Neural progenitor cell (in vitro differentiated cells): ENCODE results near the gene TTYH2. TPM values are rescaled to one million over a fixed set of nuclear protein-coding genes. Genes with fewer than 3 reads are reported as not detected.
A peak's percentile ranks its signal among the peaks of the same experiment; 100 is the strongest.

Experiments
- DNase-seq: peaks from one replicate; pipeline ENCODE4 v3.0.0-alpha.2; 2016; ENCODE audit warnings: low spot score
- H2AFZ ChIP-seq: fragments of 200-600 bp; sonication (generic); replicated peaks from 2 replicates; pipeline ENCODE4 v1.6.1; 2016; ENCODE audit warnings: antibody characterized with exemption
- H3F3A ChIP-seq: fragments of 200-600 bp; sonication (generic); 2 replicates; pipeline ENCODE4 v1.6.1; 2016; ENCODE audit warnings: antibody characterized with exemption, low read depth
- H3K27ac ChIP-seq: fragments of 200-600 bp; sonication (generic); 2 replicates; pipeline ENCODE4 v1.5.1; 2016; ENCODE audit warnings: mild to moderate bottlenecking
- H3K27me3 ChIP-seq: fragments of 200-600 bp; sonication (generic); 2 replicates; pipeline ENCODE4 v1.6.1; 2016; ENCODE audit warnings: mild to moderate bottlenecking, moderate library complexity
- H3K36me3 ChIP-seq: fragments of 200-600 bp; sonication (generic); 2 replicates; pipeline ENCODE4 v1.5.1; 2016
- H3K4me1 ChIP-seq: fragments of 200-600 bp; sonication (generic); 2 replicates; pipeline ENCODE4 v1.6.1; 2016; ENCODE audit warnings: mixed run types
- H3K4me2 ChIP-seq: fragments of 200-600 bp; sonication (generic); 2 replicates; pipeline ENCODE4 v1.6.1; 2016
- H3K4me3 ChIP-seq: fragments of 200-600 bp; sonication (generic); 2 replicates; pipeline ENCODE4 v1.5.1; 2016
- H3K79me2 ChIP-seq: fragments of 200-600 bp; sonication (generic); 2 replicates; pipeline ENCODE4 v1.6.1; 2016; ENCODE audit warnings: low read depth
- H3K9ac ChIP-seq: fragments of 200-600 bp; sonication (generic); 2 replicates; pipeline ENCODE4 v1.6.1; 2016
- H3K9me3 ChIP-seq: fragments of 200-600 bp; sonication (generic); 2 replicates; pipeline ENCODE4 v1.5.1; 2016; ENCODE audit warnings: low read depth
- H4K20me1 ChIP-seq: fragments of 200-600 bp; sonication (generic); 2 replicates; pipeline ENCODE4 v1.6.1; 2016; ENCODE audit warnings: low read depth
- H3K27ac Mint-ChIP-seq: 3 replicates; pipeline ENCODE4 v1.8.0; 2021; ENCODE audit warnings: mixed read lengths
- H3K27me3 Mint-ChIP-seq: 2 replicates; pipeline ENCODE4 v1.8.0; 2022; ENCODE audit warnings: low read depth, mild to moderate bottlenecking, inconsistent platforms, moderate library complexity, mixed read lengths; ENCODE audit not compliant: insufficient read depth
- H3K36me3 Mint-ChIP-seq: 3 replicates; pipeline ENCODE4 v1.8.0; 2021; ENCODE audit warnings: mixed read lengths
- H3K4me1 Mint-ChIP-seq: 3 replicates; pipeline ENCODE4 v1.8.0; 2021; ENCODE audit warnings: mixed read lengths
- H3K4me3 Mint-ChIP-seq: 3 replicates; pipeline ENCODE4 v1.8.0; 2021; ENCODE audit warnings: mild to moderate bottlenecking, moderate library complexity, mixed read lengths
- H3K9me3 Mint-ChIP-seq: 3 replicates; pipeline ENCODE4 v1.8.0; 2020; ENCODE audit warnings: mixed read lengths
- CTCF ChIP-seq: fragments of 200-600 bp; sonication (generic); IDR thresholded peaks from 2 replicates; pipeline ENCODE4 v1.5.1; 2017; ENCODE audit warnings: antibody characterized with exemption, mild to moderate bottlenecking
- EZH2 ChIP-seq: fragments of 200-600 bp; sonication (generic); IDR thresholded peaks from 2 replicates; pipeline ENCODE4 v1.6.1; 2017; ENCODE audit warnings: antibody characterized with exemption, mild to moderate bottlenecking, moderate library complexity
- EZH2phosphoT487 ChIP-seq: fragments of 200-600 bp; sonication (generic); IDR thresholded peaks from 2 replicates; pipeline ENCODE4 v1.6.1; 2017; ENCODE audit warnings: antibody characterized with exemption
- total RNA-seq: library from RNA; depleted of rRNA; stranded (reverse); fragments of >200 nt; gene quantifications from 2 replicates; pipeline ENCODE4 v1.2.3, GENCODE V29; 2015; ENCODE audit warnings: low replicate concordance

TTYH2 gene
- total RNA-seq, 1 donor from 2014 or later = 5.8 TPM

GRCh38 chr17:74228306-74228978 lies 15.1 kb downstream of the TTYH2 start:
- Mint-ChIP-seq H3K36me3 (peaks cover 1% of the 10 kb centered on the region), H3K9me3 (no peaks in the 10 kb centered on the region), H3K4me3 (no peak overlapping the region), H3K4me1 (peaks cover 19% of the 10 kb centered on the region), H3K27ac (no peak overlapping the region), H3K27me3 (peaks cover 14% of the 10 kb centered on the region)
- no peak for DNase-seq
- no peak overlapping the region for H3K27ac ChIP-seq
- H3K4me3 ChIP-seq = no peak overlapping the region
- no peak overlapping the region for H3K4me2 ChIP-seq
- H3K36me3 ChIP-seq = no peaks in the 10 kb centered on the region
- H3K27me3 ChIP-seq = no peaks in the 10 kb centered on the region
- H3K79me2 ChIP-seq = no peaks in the 10 kb centered on the region
- H3F3A ChIP-seq = no peaks in the 10 kb centered on the region
- no peak for TF ChIP-seq EZH2phosphoT487
- TF ChIP-seq CTCF = no peak
- no peak for TF ChIP-seq EZH2
- no peaks in the 10 kb centered on the region for H4K20me1 ChIP-seq
- no peaks in the 10 kb centered on the region for H3K9me3 ChIP-seq
- peaks cover 11% of the 10 kb centered on the region for H3K4me1 ChIP-seq
- no peak overlapping the region for H3K9ac ChIP-seq
- H2AFZ ChIP-seq = no peak overlapping the region

- no peaks in the 10 kb centered on the region for H3K27me3 ChIP-seq
- no peak overlapping the region for H3K9ac ChIP-seq
- H3K4me3 ChIP-seq = no peak overlapping the region
- peaks cover 3% of the 10 kb centered on the region for H3F3A ChIP-seq
- H3K36me3 Mint-ChIP-seq = peaks cover 1% of the 10 kb centered on the region
- H3K27ac Mint-ChIP-seq = no peak overlapping the region
- no peaks in the 10 kb centered on the region for H3K36me3 ChIP-seq
- peaks cover 24% of the 10 kb centered on the region for H3K4me1 Mint-ChIP-seq
- no peak overlapping the region for H3K4me2 ChIP-seq
- H3K9me3 Mint-ChIP-seq = no peaks in the 10 kb centered on the region
- no peak overlapping the region for H3K4me3 Mint-ChIP-seq
- peaks cover 24% of the 10 kb centered on the region for H3K4me1 ChIP-seq
- H3K79me2 ChIP-seq = no peaks in the 10 kb centered on the region
- no peak overlapping the region for H3K27ac ChIP-seq
- H2AFZ ChIP-seq = no peak overlapping the region
- TF ChIP-seq EZH2 = no peak
- TF ChIP-seq CTCF = no peak
- no peak for TF ChIP-seq EZH2phosphoT487
- H4K20me1 ChIP-seq = no peaks in the 10 kb centered on the region
- no peaks in the 10 kb centered on the region for H3K9me3 ChIP-seq
- peaks cover 14% of the 10 kb centered on the region for H3K27me3 Mint-ChIP-seq
- no peak for DNase-seq
Measured at GRCh38 chr17:74230896-74231295, 17.5 kb downstream of the TTYH2 start.

GRCh38 chr17:74231928-74232907 lies 18.8 kb downstream of the TTYH2 start:
- Mint-ChIP-seq H3K4me3 (no peak overlapping the region), H3K27ac (no peak overlapping the region), H3K4me1 (peaks cover 30% of the 10 kb centered on the region), H3K9me3 (no peaks in the 10 kb centered on the region), H3K27me3 (peaks cover 12% of the 10 kb centered on the region), H3K36me3 (peaks cover 1% of the 10 kb centered on the region)
- H3K9me3 ChIP-seq = no peaks in the 10 kb centered on the region
- peak; percentile 64 for DNase-seq
- H3K36me3 ChIP-seq = no peaks in the 10 kb centered on the region
- peak overlapping the region; percentile 45 for H3K4me2 ChIP-seq
- H3K9ac ChIP-seq = no peak overlapping the region
- no peak overlapping the region for H3K27ac ChIP-seq
- TF ChIP-seq EZH2 = no peak
- TF ChIP-seq CTCF = no peak
- no peak for TF ChIP-seq EZH2phosphoT487
- no peaks in the 10 kb centered on the region for H3K79me2 ChIP-seq
- H3K27me3 ChIP-seq = no peaks in the 10 kb centered on the region
- no peak overlapping the region for H3K4me3 ChIP-seq
- H2AFZ ChIP-seq = no peak overlapping the region
- H3F3A ChIP-seq = peaks cover 10% of the 10 kb centered on the region
- H3K4me1 ChIP-seq = peaks cover 31% of the 10 kb centered on the region
- no peaks in the 10 kb centered on the region for H4K20me1 ChIP-seq
